ENCODE data around the gene SLC66A2. TPM values are rescaled to one million over a fixed set of nuclear protein-coding genes. Genes with fewer than 3 reads are reported as not detected.

Gene SLC66A2
- total and polyA plus RNA-seq, 10 of the 15 experiments (the other 5 are each of a cell fraction or from before 2014, with no cell fraction given), result 0.69 to 42.5 (median 14.8) TPM

DNA sequence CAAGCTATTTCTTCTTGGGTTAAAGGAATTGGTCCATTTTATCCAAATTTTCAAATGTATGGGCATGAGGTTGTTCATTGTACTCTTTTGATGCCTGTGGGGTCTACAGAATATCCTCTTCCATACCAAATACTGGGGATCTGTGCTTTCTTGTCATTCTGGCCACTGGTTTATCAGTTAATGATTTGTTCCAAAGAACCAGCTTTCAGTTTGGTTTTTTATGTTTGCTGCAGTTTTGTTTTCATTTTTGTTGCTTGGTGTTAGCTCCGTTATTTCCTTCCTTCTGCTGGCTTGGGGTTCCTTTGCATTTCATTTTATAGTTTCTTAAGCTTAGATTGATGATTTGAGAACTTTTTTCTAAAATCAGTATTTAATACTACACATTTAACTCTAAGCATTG, 45.5 kb downstream of the SLC66A2 start:
- no peaks in the 10 kb centered on the region for H4K20me1 ChIP-seq (ENCODE audit: control insufficient read depth, insufficient read depth)
- DNase-seq (ENCODE audit: low read depth, low spot score), result no peak
- POLR2A ChIA-PET, result no interaction called here
- no peaks in the 10 kb centered on the region; the same call in 2 of the 3 replicates for H3K9me3 ChIP-seq (replicated peaks; ENCODE audit: control insufficient read depth, insufficient read depth, low read length)
- FAIRE-seq, result no peak
- no peak overlapping the region for H3K4me2 ChIP-seq (ENCODE audit: control insufficient read depth, insufficient read depth)
- CTCF ChIA-PET, result interaction anchor here (1.4 kb wide), 1 partner anchor 57 kb away, joined by 3 read pairs; no protein-coding TSS in a partner anchor
- H3K27me3 ChIP-seq (replicated peaks in 1 of 2; ENCODE audit: control insufficient read depth in 2 of 2, insufficient read depth in 2 of 2, low read length in 1 of 2), result no peaks in the 10 kb centered on the region
- peaks cover 0 to 8% of the 10 kb centered on the region in 2 experiments; a peak in 3 of 4 replicates for H3K36me3 ChIP-seq (ENCODE audit: control insufficient read depth in 2 of 2, insufficient read depth in 2 of 2, low read length in 1 of 2)
- H3K27ac ChIP-seq (ENCODE audit: control insufficient read depth, insufficient read depth), result no peak overlapping the region
- no peak overlapping the region for H2AFZ ChIP-seq (ENCODE audit: control insufficient read depth, low read depth, low read length)
- 88% methylated on average over 1 of the region's 1 CpG for WGBS (ENCODE audit: insufficient coverage, insufficient replicate concordance, low lambda C conversion rate, missing lambda C conversion rate)
- in situ Hi-C loops (cut with MboI) (no loop called here), intact Hi-C loops (cut with micrococcal nuclease; ENCODE audit: unreplicated experiment) (no loop called here)
- ATAC-seq, result peak; percentile 36; the same call in 2 of the 3 replicates
- RAD21 ChIA-PET (ENCODE audit: unreplicated experiment), result interaction anchor here (0.9 kb wide), 1 partner anchor 15 kb away, joined by 4 read pairs; no protein-coding TSS in a partner anchor
- H3K4me1 ChIP-seq (ENCODE audit: control insufficient read depth, insufficient read depth, low read length), result peaks cover 3% of the 10 kb centered on the region; the same call in 1 of the 2 replicates
- TF ChIP-seq LARP7 (IDR thresholded peaks at IDR 0.05), result no peak
- TF ChIP-seq SMAD5 (IDR thresholded peaks at IDR 0.05; ENCODE audit: low read depth), result no peak
- TF ChIP-seq EGR1 (IDR thresholded peaks at IDR 0.05; ENCODE audit: borderline replicate concordance in 1 of 2, low read depth in 2 of 2, low read length in 2 of 2), result no peak
- TF ChIP-seq PAX8 (IDR thresholded peaks at IDR 0.05), result no peak
- TF ChIP-seq, protein P1, sequence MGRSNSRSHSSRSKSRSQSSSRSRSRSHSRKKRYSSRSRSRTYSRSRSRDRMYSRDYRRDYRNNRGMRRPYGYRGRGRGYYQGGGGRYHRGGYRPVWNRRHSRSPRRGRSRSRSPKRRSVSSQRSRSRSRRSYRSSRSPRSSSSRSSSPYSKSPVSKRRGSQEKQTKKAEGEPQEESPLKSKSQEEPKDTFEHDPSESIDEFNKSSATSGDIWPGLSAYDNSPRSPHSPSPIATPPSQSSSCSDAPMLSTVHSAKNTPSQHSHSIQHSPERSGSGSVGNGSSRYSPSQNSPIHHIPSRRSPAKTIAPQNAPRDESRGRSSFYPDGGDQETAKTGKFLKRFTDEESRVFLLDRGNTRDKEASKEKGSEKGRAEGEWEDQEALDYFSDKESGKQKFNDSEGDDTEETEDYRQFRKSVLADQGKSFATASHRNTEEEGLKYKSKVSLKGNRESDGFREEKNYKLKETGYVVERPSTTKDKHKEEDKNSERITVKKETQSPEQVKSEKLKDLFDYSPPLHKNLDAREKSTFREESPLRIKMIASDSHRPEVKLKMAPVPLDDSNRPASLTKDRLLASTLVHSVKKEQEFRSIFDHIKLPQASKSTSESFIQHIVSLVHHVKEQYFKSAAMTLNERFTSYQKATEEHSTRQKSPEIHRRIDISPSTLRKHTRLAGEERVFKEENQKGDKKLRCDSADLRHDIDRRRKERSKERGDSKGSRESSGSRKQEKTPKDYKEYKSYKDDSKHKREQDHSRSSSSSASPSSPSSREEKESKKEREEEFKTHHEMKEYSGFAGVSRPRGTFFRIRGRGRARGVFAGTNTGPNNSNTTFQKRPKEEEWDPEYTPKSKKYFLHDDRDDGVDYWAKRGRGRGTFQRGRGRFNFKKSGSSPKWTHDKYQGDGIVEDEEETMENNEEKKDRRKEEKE (IDR thresholded peaks at IDR 0.05), result no peak
- TF ChIP-seq MEF2A (IDR thresholded peaks at IDR 0.05; ENCODE audit: insufficient read depth, low read depth, low read length), result no peak
- TF ChIP-seq IKZF1 (conservative IDR thresholded peaks at IDR 0.05), result no peak
- no peak for TF ChIP-seq RAD21 (IDR thresholded peaks at IDR 0.05; ENCODE audit: insufficient read depth, low read depth, low read length)
- TF ChIP-seq ZNF217 (IDR thresholded peaks at IDR 0.05), result no peak
- no peak for TF ChIP-seq ZSCAN29 (IDR thresholded peaks at IDR 0.05)
- no peak for TF ChIP-seq BCL11A (IDR thresholded peaks at IDR 0.05; ENCODE audit: low read depth, low read length)
- TF ChIP-seq IRF5 (IDR thresholded peaks at IDR 0.05; ENCODE audit: borderline replicate concordance), result no peak
- TF ChIP-seq TCF12 (IDR thresholded peaks at IDR 0.05; ENCODE audit: low read depth, low read length), result no peak
- TF ChIP-seq IKZF2 (IDR thresholded peaks at IDR 0.05), result no peak
- no peak for TF ChIP-seq SRF (IDR thresholded peaks at IDR 0.05; ENCODE audit: low read depth in 2 of 2, low read length in 2 of 2)
- TF ChIP-seq, protein P2, sequence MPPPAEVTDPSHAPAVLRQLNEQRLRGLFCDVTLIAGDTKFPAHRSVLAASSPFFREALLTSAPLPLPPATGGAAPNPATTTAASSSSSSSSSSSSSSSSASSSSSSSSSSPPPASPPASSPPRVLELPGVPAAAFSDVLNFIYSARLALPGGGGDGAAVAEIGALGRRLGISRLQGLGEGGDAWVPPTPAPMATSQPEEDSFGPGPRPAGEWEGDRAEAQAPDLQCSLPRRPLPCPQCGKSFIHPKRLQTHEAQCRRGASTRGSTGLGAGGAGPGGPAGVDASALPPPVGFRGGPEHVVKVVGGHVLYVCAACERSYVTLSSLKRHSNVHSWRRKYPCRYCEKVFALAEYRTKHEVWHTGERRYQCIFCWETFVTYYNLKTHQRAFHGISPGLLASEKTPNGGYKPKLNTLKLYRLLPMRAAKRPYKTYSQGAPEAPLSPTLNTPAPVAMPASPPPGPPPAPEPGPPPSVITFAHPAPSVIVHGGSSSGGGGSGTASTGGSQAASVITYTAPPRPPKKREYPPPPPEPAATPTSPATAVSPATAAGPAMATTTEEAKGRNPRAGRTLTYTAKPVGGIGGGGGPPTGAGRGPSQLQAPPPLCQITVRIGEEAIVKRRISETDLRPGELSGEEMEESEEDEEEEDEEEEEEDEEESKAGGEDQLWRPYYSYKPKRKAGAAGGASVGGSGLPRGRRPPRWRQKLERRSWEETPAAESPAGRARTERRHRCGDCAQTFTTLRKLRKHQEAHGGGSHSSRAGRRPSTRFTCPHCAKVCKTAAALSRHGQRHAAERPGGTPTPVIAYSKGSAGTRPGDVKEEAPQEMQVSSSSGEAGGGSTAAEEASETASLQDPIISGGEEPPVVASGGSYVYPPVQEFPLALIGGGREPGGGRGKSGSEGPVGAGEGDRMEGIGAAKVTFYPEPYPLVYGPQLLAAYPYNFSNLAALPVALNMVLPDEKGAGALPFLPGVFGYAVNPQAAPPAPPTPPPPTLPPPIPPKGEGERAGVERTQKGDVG (CRISPR knock-in tag; IDR thresholded peaks at IDR 0.05), result no peak
- TF ChIP-seq POLR2AphosphoS5 (IDR thresholded peaks at IDR 0.05; ENCODE audit: low read length), result no peak
- no peak for TF ChIP-seq MTA3 (IDR thresholded peaks at IDR 0.05; ENCODE audit: borderline replicate concordance, low read length)
- H3K79me2 ChIP-seq (ENCODE audit: control insufficient read depth, insufficient read depth, low read length), result no peaks in the 10 kb centered on the region
- no peak overlapping the region for H3K9ac ChIP-seq (ENCODE audit: control insufficient read depth, insufficient read depth, low read length)
- H3K4me3 ChIP-seq, result no peak overlapping the region
- SMC1A ChIA-PET (ENCODE audit: uncharacterized antibody, unreplicated experiment), result interaction anchor here (0.8 to 1.6 kb wide), 3 partner anchors 39 to 65 kb away, joined by 3 to 4 read pairs (median 3); no protein-coding TSS in a partner anchor
- no TSS peak for BruUV-seq (replicated peaks)

All from GM12878 (cell line).